GM12878 (cell line): ENCODE results near the gene MESD. TPM values are rescaled to one million over a fixed set of nuclear protein-coding genes. Genes with fewer than 3 reads are reported as not detected.

Experiments
- ATF2 ChIP-seq: IDR thresholded peaks from 2 replicates; pipeline ENCODE4 v1.6.1; 2012; ENCODE audit warnings: low read length, inconsistent platforms
- CEBPB ChIP-seq, 2 experiments: fragments of 150-350 bp in 1 of 2; IDR thresholded peaks; 2 replicates each; pipeline ENCODE4 v1.6.1; 2012 to 2014; ENCODE audit warnings: low read depth in 2 of 2, low read length in 2 of 2, borderline replicate concordance in 1 of 2, inconsistent platforms in 1 of 2
- CREM ChIP-seq: IDR thresholded peaks from 2 replicates; pipeline ENCODE4 v1.6.1; 2014; ENCODE audit warnings: antibody characterized with exemption, low read depth
- CTCF ChIP-seq, 3 experiments: IDR thresholded peaks in 2 of 3; conservative IDR thresholded peaks in 1 of 3; 2 replicates each; pipeline ENCODE4 v1.5.1; 2011; ENCODE audit warnings: low read depth in 3 of 3, low read length in 3 of 3, mild to moderate bottlenecking in 3 of 3, control low read depth in 2 of 3, moderate library complexity in 2 of 3, inconsistent platforms in 1 of 3, mixed read lengths in 1 of 3; ENCODE audit not compliant: control insufficient read depth in 2 of 3, insufficient read depth in 1 of 3; ENCODE audit errors: extremely low read depth in 1 of 3
- IKZF2 ChIP-seq, 2 experiments: fragments of 450-650 bp; IDR thresholded peaks; 2 replicates each; pipeline ENCODE4 v1.6.1; 2017; ENCODE audit warnings: mild to moderate bottlenecking in 2 of 2, moderate library complexity in 2 of 2
- IRF4 ChIP-seq: IDR thresholded peaks from 2 replicates; pipeline ENCODE4 v1.6.1; 2011; ENCODE audit warnings: low read depth, low read length
- KLF5 ChIP-seq: fragments of 450-650 bp; IDR thresholded peaks from 2 replicates; pipeline ENCODE4 v1.6.1; 2014; ENCODE audit warnings: mild to moderate bottlenecking; ENCODE audit not compliant: partially characterized antibody
- MEF2B ChIP-seq: fragments of 450-650 bp; IDR thresholded peaks from 2 replicates; pipeline ENCODE4 v1.6.1; 2018; ENCODE audit warnings: mild to moderate bottlenecking, moderate library complexity; ENCODE audit not compliant: partially characterized antibody, poor library complexity, severe bottlenecking
- MXI1 ChIP-seq: fragments of 150-350 bp; IDR thresholded peaks from 2 replicates; pipeline ENCODE4 v1.6.1; 2011; ENCODE audit warnings: low read depth, mild to moderate bottlenecking, inconsistent platforms, low read length, improper control_type of control experiment
- NBN ChIP-seq: fragments of 450-650 bp; IDR thresholded peaks from 2 replicates; pipeline ENCODE4 v1.6.1; 2016
- NFYB ChIP-seq: IDR thresholded peaks from 2 replicates; pipeline ENCODE4 v1.6.1; 2011; ENCODE audit warnings: low read depth, mild to moderate bottlenecking, low read length, improper control_type of control experiment, moderate library complexity; ENCODE audit not compliant: insufficient read depth
- RUNX3 ChIP-seq: IDR thresholded peaks from 2 replicates; pipeline ENCODE4 v1.6.1; 2012; ENCODE audit warnings: low read length, inconsistent platforms
- SMARCA5 ChIP-seq: fragments of 450-650 bp; IDR thresholded peaks from 2 replicates; pipeline ENCODE4 v1.6.1; 2017; ENCODE audit warnings: mild to moderate bottlenecking
- SPI1 ChIP-seq: IDR thresholded peaks from 2 replicates; pipeline ENCODE4 v1.6.1; 2011; ENCODE audit warnings: low read depth, mild to moderate bottlenecking, low read length, moderate library complexity, borderline replicate concordance; ENCODE audit not compliant: insufficient read depth
- STAT1 ChIP-seq: fragments of 450-650 bp; conservative IDR thresholded peaks from 2 replicates; pipeline ENCODE4 v1.6.1; 2014; ENCODE audit warnings: antibody characterized with exemption, mild to moderate bottlenecking
- STAT3 ChIP-seq: IDR thresholded peaks from 2 replicates; pipeline ENCODE4 v1.6.1; 2011; ENCODE audit warnings: low read depth, low read length, improper control_type of control experiment
- ZBED1 ChIP-seq: IDR thresholded peaks from 2 replicates; pipeline ENCODE4 v1.6.1; 2016; ENCODE audit warnings: borderline replicate concordance
- ZBTB11 ChIP-seq: fragments of 450-650 bp; formaldehyde crosslinking; IDR thresholded peaks from 2 replicates; pipeline ENCODE4 v1.5.0; 2022; ENCODE audit warnings: mild to moderate bottlenecking, missing genetic modification characterization
- ZNF384 ChIP-seq: IDR thresholded peaks from 2 replicates; pipeline ENCODE4 v1.6.1; 2012; ENCODE audit warnings: low read depth, mild to moderate bottlenecking, low read length, improper control_type of control experiment, borderline replicate concordance
- ZNF687 ChIP-seq: fragments of 450-650 bp; IDR thresholded peaks from 2 replicates; pipeline ENCODE4 v1.6.1; 2017; ENCODE audit warnings: mild to moderate bottlenecking, moderate library complexity
- polyA plus RNA-seq, 11 experiments: library from polyadenylated mRNA; depleted of rRNA in 4 of 11; unstranded in 6 of 11; stranded (reverse) in 5 of 11; fragments of >200 nt; fragmentation: Nextera tagmentation in 4 of 11; fragmentation: Illumina TruSeq in 1 of 11; extraction: Ambion mirVana in 4 of 11; extraction: Trizol in 1 of 11; gene quantifications; 1 replicate in 1 of 11; 2 replicates in 10 of 11; pipeline versions ENCODE4 v1.2.1 to v1.2.3, GENCODE V29; 2011 to 2016; ENCODE audit warnings: inconsistent platforms in 2 of 11, missing spikeins in 2 of 11, low read depth in 1 of 11
- total RNA-seq, 4 experiments: library from RNA; depleted of rRNA in 3 of 4; stranded (reverse); fragments of >200 nt in 3 of 4; fragmentation: Illumina TruSeq in 1 of 4; extraction: Trizol in 1 of 4; gene quantifications; 2 replicates each; pipeline versions ENCODE4 v1.2.1 to v1.2.3, GENCODE V29; 2013 to 2021

The MESD gene
- total and polyA plus RNA-seq, 10 of the 15 experiments (the other 5 are each of a cell fraction or from before 2014, with no cell fraction given): 10.2 to 39.8 (median 20.9) TPM

GRCh38 chr15:81000624-81001151, 11.1 kb upstream of the MESD start, which contains the start of gene TLNRD1 (continued):
- TF ChIP-seq ZNF384 (no peak), ZBTB11 (CRISPR knock-in tag) (no peak), MEF2B (peak; percentile 40), SMARCA5 (no peak), CREM (no peak; the same call in 1 of the 2 replicates), ZBED1 (no peak), CEBPB (IDR thresholded peaks at IDR 0.05; ENCODE audit: borderline replicate concordance in 1 of 2, low read depth in 2 of 2, low read length in 2 of 2) (no peak), RUNX3 (peak; percentile 54; the same call in 1 of the 2 replicates), IRF4 (no peak), STAT3 (no peak), IKZF2 (IDR thresholded peaks at IDR 0.05) (peak; percentile 72 to 73; a peak in 3 of 4 replicates), KLF5 (no peak), NBN (no peak), STAT1 (no peak), CTCF (IDR thresholded peaks at IDR 0.05 in 2 of 3, conservative IDR thresholded peaks at IDR 0.05 in 1 of 3; ENCODE audit: control insufficient read depth in 2 of 3, extremely low read depth in 1 of 3, insufficient read depth in 1 of 3, low read depth in 3 of 3, low read length in 3 of 3) (no peak), MXI1 (peak; percentile 3; the same call in 1 of the 2 replicates), NFYB (peak; percentile 78; the same call in 1 of the 2 replicates), SPI1 (peak; percentile 58), ZNF687 (peak; percentile 28), ATF2 (no peak)
